ENCODE data around the gene DNAH11. TPM values are rescaled to one million over a fixed set of nuclear protein-coding genes. Genes with fewer than 3 reads are reported as not detected.

DNAH11 gene
- total RNA-seq, 4 donors from 2014 or later = 0.10 to 0.62 (median 0.23) TPM

- intact Hi-C loops (cut with DNase I; ENCODE audit: low total_unique reads) (no loop called here), in situ Hi-C loops (cut with MboI; ENCODE audit: low sequenced_read_pairs in 4 of 4) (no loop called here)
- Histone ChIP-seq H3K27ac (no peak overlapping the region), H3K4me3 (no peak overlapping the region), H3K9me3 (no peaks in the 10 kb centered on the region), H3K27me3 (peaks cover 0 to 4% (median 0%) of the 10 kb centered on the region in 3 donors), H3K36me3 (no peaks in the 10 kb centered on the region), H3K4me1 (no peaks in the 10 kb centered on the region)
- no peak for DNase-seq
- TF ChIP-seq CTCF (IDR thresholded peaks at IDR 0.05 in 4 of 5, conservative IDR thresholded peaks at IDR 0.05 in 1 of 5) = no peak
- TF ChIP-seq POLR2A (IDR thresholded peaks at IDR 0.05) = no peak
- ATAC-seq = no peak
Measured at GRCh38 chr7:21565614-21566013, 22.8 kb downstream of the DNAH11 start.

- Histone ChIP-seq H3K36me3 (no peaks in the 10 kb centered on the region), H3K4me3 (no peak overlapping the region), H3K27ac (no peak overlapping the region), H3K4me1 (no peaks in the 10 kb centered on the region), H3K9me3 (no peaks in the 10 kb centered on the region), H3K27me3 (peaks cover 0 to 4% (median 0%) of the 10 kb centered on the region in 3 donors)
- intact Hi-C loops (cut with DNase I; ENCODE audit: low total_unique reads) = no loop called here
- in situ Hi-C loops (cut with MboI; ENCODE audit: low sequenced_read_pairs in 4 of 4) = no loop called here
- DNase-seq (no peak), ATAC-seq (no peak)
- no peak for TF ChIP-seq CTCF (IDR thresholded peaks at IDR 0.05 in 4 of 5, conservative IDR thresholded peaks at IDR 0.05 in 1 of 5)
- no peak for TF ChIP-seq POLR2A (IDR thresholded peaks at IDR 0.05)
Measured at GRCh38 chr7:21566094-21566493, 23.3 kb downstream of the DNAH11 start.

GRCh38 chr7:21568762-21569161 is 25.9 kb downstream of the DNAH11 start:
- ATAC-seq (no peak), DNase-seq (no peak)
- no peaks in the 10 kb centered on the region for H3K4me1 ChIP-seq
- H3K9me3 ChIP-seq = no peaks in the 10 kb centered on the region
- no peak overlapping the region for H3K27ac ChIP-seq
- in situ Hi-C loops (cut with MboI; ENCODE audit: low sequenced_read_pairs in 4 of 4) = no loop called here
- H3K36me3 ChIP-seq = no peaks in the 10 kb centered on the region
- TF ChIP-seq POLR2A (IDR thresholded peaks at IDR 0.05) = no peak
- peak in 2 of 5 experiments; percentile 13 to 22 for TF ChIP-seq CTCF (IDR thresholded peaks at IDR 0.05 in 4 of 5, conservative IDR thresholded peaks at IDR 0.05 in 1 of 5)
- peaks cover 0 to 4% (median 0%) of the 10 kb centered on the region in 3 donors for H3K27me3 ChIP-seq
- H3K4me3 ChIP-seq = no peak overlapping the region
- intact Hi-C loops (cut with DNase I; ENCODE audit: low total_unique reads) = no loop called here

- no peak overlapping the region for H3K27ac ChIP-seq
- H3K4me3 ChIP-seq = no peak overlapping the region
- DNase-seq (no peak), ATAC-seq (no peak)
- no peaks in the 10 kb centered on the region for H3K36me3 ChIP-seq
- H3K27me3 ChIP-seq = peaks cover 0 to 4% (median 0%) of the 10 kb centered on the region in 3 donors
- in situ Hi-C loops (cut with MboI; ENCODE audit: low sequenced_read_pairs in 4 of 4) (no loop called here), intact Hi-C loops (cut with DNase I; ENCODE audit: low total_unique reads) (no loop called here)
- no peaks in the 10 kb centered on the region for H3K9me3 ChIP-seq
- TF ChIP-seq CTCF (IDR thresholded peaks at IDR 0.05 in 4 of 5, conservative IDR thresholded peaks at IDR 0.05 in 1 of 5) = no peak
- no peak for TF ChIP-seq POLR2A (IDR thresholded peaks at IDR 0.05)
- no peaks in the 10 kb centered on the region for H3K4me1 ChIP-seq
Measured at GRCh38 chr7:21572331-21573313, 29.8 kb downstream of the DNAH11 start.
